Measurements from ENCODE around the gene MKI67.
A peak's percentile ranks its signal among the peaks of the same experiment; 100 is the strongest.
"Not testable (repeated sequence)": the region's sequence is repeated elsewhere in the genome, so short reads cannot be mapped to it uniquely, and the experiment has no call there.

Gene MKI67

DNA sequence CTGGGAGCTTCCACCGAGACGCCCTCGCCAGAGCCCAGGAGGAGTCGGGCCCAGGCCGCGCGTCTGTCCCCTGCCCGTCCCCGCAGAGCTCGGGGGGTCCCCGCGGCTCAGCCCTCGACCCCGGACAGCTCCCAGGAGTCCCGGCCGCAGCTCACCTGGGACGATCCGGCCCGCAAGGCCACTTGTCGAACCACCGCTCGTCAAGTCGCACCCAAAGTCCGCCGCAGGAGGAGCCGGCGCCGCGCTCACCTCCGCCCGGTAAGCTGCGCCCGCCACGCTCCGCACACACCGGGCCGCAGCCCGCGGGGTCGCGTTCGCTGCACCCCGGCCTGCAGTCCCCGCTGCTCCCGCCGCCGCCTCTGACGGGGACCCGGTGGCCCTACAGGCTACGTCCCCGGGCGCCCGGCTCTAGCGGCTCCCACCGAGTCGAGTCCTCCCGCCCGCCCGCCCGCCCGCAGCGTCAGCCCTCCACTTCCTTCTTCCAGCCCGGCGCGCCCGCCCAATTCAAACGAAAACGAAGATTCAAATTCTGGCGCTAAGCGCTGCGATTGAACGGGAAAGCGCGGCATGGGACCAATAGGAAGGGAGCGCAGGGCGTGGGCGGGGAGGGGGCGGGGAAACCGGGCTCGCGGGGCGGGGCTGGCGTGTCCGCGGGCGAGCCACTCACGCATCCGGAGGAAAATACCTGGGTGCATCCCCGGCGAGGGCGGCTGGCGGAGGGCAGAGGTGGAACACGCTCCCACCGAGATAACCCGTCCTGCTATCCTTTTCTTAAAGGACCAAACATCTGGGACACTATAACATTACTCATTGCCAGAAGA is at the start of gene MKI67:
MKI67 (minus strand) TSS at position 480 of the 821 bp plus-strand sequence. CDS start 756 bp downstream, outside the sequence.
- DNase-seq (ENCODE audit: extremely low read depth in 1 of 2, low read depth in 1 of 2) = peak; percentile 67 to 81

GRCh38 chr10:128174581-128175559 is 48.6 kb upstream of the MKI67 start:
- no peak for DNase-seq (ENCODE audit: extremely low read depth in 1 of 2, low read depth in 1 of 2)

GRCh38 chr10:128173386-128173785 is 47.2 kb upstream of the MKI67 start:
- no peak for DNase-seq (ENCODE audit: extremely low read depth in 1 of 2, low read depth in 1 of 2)

DNA sequence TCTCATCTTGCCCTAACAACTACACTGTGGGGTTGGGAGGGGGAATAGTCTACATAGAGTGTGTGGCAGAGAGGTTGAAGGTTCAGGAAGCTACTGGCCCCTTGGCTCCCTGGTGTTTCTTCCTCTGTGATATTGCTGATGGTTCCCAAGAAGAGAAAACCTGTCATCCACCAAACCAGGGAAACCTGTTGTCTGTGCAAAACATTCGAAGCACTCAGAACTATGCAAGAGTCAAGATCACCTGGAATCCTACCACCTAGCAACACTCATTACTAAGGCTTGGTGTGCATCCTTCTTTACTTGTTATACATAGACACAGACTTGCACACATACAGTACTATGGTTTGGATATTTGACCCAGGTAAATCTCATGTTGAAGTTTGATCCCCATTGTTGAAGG is 46.5 kb upstream of the MKI67 start:
- DNase-seq (ENCODE audit: extremely low read depth in 1 of 2, low read depth in 1 of 2) = no peak

DNA sequence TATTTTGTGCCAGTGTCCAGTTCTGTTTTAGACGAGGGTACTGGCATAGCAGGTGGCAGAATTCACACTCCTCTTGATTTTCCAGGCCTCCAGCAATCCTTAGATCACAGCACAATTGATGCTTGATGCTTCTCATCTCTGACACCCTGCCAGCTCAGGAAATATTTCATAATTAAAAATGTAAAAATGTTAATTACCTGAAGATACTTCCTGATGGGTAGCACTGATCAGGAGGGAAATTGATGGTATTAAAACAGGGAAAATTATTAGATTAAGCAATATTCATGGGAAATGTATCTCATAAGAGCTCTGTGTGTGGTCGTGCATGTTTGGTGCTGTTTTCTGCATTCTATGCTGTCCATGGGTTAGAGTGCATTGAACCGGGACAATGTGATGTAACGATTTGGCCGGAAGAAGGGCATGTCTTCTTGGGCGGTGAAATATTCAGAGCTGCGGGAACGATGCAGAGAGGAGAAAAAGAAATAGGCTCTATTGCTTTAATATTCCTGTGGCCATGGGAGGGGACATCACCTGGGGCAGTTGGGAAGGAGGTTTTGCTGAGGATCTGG is 43.7 kb upstream of the MKI67 start:
- no peak for DNase-seq (ENCODE audit: extremely low read depth in 1 of 2, low read depth in 1 of 2)

DNA sequence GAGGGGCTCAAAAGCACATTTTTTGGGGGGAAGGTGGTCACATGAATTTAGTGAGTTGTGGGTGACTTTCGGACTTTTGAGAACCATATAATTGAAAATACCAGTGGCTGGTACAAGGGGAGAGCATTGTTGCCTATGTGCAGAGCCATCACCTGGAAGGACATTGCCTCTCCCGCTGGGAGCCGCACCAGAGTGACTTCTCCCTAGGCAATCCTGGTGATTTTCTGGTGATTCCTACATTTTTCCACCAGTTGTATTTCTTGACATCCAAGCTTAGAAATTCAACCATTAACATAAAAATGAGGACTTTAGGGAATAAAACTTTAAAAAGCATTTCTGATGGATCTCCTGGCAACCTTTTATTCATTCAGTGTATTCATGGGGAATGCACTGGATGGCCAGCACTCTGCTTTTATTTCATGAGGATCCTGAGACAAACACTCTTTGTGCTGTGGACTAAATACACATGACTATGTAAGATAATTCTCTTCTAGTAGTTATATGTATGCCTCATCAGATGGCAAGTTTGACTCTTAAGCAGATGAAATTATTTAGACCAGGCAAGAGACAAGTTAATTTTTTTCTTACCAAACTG is 41.8 kb upstream of the MKI67 start:
- DNase-seq (ENCODE audit: extremely low read depth in 1 of 2, low read depth in 1 of 2) = no peak

DNA sequence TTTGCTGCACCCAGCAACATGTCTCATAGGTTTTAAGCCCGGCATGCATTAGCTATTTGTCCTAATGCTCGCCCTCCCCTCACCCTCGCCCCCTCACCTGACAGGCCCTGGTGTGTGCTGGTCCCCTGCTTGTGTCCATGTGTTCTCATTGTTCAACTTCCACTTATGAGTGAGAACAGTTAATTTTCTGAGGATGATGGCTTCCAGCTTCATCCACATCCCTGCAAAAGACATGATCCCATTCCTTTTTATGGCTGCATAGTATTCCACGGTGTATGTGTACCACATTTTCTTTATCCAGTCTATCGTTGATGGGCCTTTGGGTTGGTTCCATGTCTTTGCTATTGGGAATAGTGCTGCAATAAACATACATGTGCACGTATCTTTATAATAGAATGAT is 40.9 kb upstream of the MKI67 start:
- not testable (repeated sequence) for DNase-seq (ENCODE audit: extremely low read depth in 1 of 2, low read depth in 1 of 2)

GRCh38 chr10:128166151-128166550 is 39.9 kb upstream of the MKI67 start:
- DNase-seq (ENCODE audit: extremely low read depth in 1 of 2, low read depth in 1 of 2) = no peak

GRCh38 chr10:128165536-128165935 is 39.3 kb upstream of the MKI67 start:
- DNase-seq (ENCODE audit: extremely low read depth in 1 of 2, low read depth in 1 of 2) = no peak

DNA sequence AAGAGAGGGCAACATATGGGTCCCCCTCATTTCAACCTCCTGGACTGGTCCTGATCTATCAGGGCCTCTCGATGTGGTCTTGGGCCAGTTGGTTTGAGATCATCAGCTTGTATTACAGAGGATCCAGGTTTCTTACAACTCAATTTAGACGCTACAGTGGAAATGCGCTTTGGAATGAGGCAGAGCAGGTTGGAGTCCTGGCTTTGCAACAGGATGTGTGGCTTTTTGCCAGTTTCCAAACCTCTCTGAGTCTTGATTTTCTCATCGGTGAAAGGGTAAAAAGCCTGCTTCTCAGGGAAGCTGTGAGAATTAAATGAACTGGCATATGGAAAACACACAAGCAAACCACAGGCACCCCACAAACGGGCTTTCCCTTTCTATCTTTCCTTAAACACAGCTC is 37.5 kb upstream of the MKI67 start:
- DNase-seq (ENCODE audit: extremely low read depth in 1 of 2, low read depth in 1 of 2) = no peak

- DNase-seq (ENCODE audit: extremely low read depth in 1 of 2, low read depth in 1 of 2) = no peak
Measured at GRCh38 chr10:128161031-128161430, 34.8 kb upstream of the MKI67 start.

GRCh38 chr10:128160297-128160711 is 34.1 kb upstream of the MKI67 start:
- no peak for DNase-seq (ENCODE audit: extremely low read depth in 1 of 2, low read depth in 1 of 2)

DNA sequence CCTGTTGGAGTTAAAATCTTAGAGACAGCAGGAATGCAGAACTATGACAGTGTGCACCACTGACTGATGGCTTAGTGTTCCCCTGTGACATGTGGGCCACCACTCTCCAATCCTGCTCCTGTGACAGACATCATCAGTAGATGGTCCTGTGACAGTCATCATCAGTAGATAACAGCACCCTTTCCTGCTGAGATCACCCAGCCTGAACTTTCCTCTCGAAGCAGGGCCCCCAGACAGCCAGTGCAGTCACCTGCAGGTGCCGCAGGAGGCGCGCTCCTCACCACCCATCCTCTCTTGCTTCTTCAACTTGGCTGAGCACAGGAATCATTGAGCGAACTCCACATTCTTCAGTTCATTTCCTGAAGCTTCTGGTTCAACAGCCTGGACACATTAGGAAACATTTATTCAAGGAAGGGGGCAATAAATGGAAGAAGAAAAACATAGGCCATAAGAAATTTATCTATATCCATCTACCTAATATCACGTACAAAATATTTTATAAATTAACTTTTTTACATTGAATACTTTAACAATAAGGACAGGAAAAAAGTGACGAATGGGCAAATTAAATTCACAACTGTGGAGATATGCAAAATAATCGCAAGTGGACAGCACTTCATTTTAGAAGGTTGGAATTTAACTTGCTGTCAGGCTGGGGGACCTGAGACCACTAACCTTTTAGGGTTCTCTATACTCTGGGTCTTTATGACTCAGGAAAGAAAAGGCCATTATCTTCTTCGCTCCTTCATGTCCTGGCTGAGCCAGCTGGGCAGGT is 32.0 kb upstream of the MKI67 start:
- no peak for DNase-seq (ENCODE audit: extremely low read depth in 1 of 2, low read depth in 1 of 2)

DNA sequence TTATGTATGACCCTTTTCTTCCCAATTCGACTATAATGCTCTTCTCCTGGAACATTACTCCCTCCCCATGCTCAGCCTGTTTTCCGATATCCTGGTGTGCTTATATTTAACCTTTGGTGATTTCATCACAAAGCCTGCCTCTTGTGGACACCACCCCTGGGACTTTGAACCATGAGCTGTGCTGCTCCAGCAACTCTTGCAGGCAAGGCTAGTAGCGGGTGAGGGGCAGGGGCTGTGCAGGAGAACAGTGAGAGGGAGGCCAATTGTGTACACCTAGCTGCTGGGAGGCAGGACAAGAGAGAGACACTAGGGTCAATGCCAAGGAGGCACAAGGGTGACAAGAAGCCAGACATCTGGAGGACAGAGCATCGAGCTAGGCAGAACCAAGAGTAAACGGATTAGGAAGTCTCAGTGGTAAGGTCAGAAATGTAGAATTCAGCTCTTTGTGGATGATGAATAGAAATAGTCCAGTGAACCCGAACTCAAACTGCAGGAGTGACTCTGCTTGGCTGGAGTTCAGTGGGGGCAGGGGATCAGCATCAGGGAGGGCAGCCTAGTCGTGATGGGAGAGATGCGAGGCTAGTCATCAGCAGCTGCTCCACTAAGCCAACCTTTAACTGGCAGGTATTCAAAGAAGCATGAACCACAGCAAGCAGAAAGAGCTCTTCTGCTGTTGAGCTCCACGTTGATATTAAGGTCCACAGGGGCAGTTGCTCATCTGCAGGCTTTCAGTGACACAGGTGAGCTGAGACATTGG is 31.0 kb upstream of the MKI67 start:
- DNase-seq (ENCODE audit: extremely low read depth in 1 of 2, low read depth in 1 of 2) = no peak

- DNase-seq (ENCODE audit: extremely low read depth in 1 of 2, low read depth in 1 of 2) = no peak
Measured at GRCh38 chr10:128152741-128153580, 26.7 kb upstream of the MKI67 start.

- no peak for DNase-seq (ENCODE audit: extremely low read depth in 1 of 2, low read depth in 1 of 2)
Measured at GRCh38 chr10:128151031-128151430, 24.8 kb upstream of the MKI67 start.

- DNase-seq (ENCODE audit: extremely low read depth in 1 of 2, low read depth in 1 of 2) = no peak
Measured at GRCh38 chr10:128150561-128150960, 24.3 kb upstream of the MKI67 start.

GRCh38 chr10:128150045-128150493 is 23.8 kb upstream of the MKI67 start:
- peak; percentile 34 to 67 for DNase-seq (ENCODE audit: extremely low read depth in 1 of 2, low read depth in 1 of 2)

Measured in activated CD8-positive, alpha-beta memory T cell treated with anti-CD3 and anti-CD28 coated beads for 1 hour (primary cell).